GM12878 (cell line): ENCODE data around the gene ANTXR2. TPM values are rescaled to one million over a fixed set of nuclear protein-coding genes. Genes with fewer than 3 reads are reported as not detected.

Experiments used
- ATAC-seq: fragments of 200-7000 bp; cut with Tn5 transposase; 3 replicates; pipeline ENCODE4 v1.9.1; 2020; ENCODE audit warnings: mild to moderate bottlenecking, moderate library complexity
- BruUV-seq: library from RNA; stranded (reverse); fragments of 400-500 nt; replicated peaks from 2 replicates; lab custom pipeline; 2021; lab: Mats Ljungman, UMichigan
- CTCF ChIA-PET: fragments of 300-600 bp; sonication (Branson Sonifier 250); formaldehyde crosslinking; extraction: SDS; loops from one replicate; lab custom pipeline; 2021; ENCODE audit warnings: inconsistent platforms; lab: Yijun Ruan, JAX
- POLR2A ChIA-PET: fragments of 350-600 bp; formaldehyde crosslinking; extraction: SDS; loops from one replicate; lab custom pipeline; 2021; ENCODE audit warnings: inconsistent platforms; lab: Charles Lee
- RAD21 ChIA-PET: fragments of 300-600 bp; sonication (Branson Sonifier 250); formaldehyde crosslinking; loops from one replicate; lab custom pipeline; 2023; ENCODE audit warnings: antibody characterized with exemption; ENCODE audit not compliant: unreplicated experiment; lab: Charles Lee
- SMC1A ChIA-PET: fragments of 300-600 bp; sonication (Branson Sonifier 250); formaldehyde crosslinking; loops from one replicate; lab custom pipeline; 2023; ENCODE audit not compliant: unreplicated experiment, uncharacterized antibody; lab: Charles Lee
- DNase-seq: peaks from one replicate; pipeline ENCODE4 v3.0.0-alpha.2; 2011; ENCODE audit warnings: low read depth, low spot score
- FAIRE-seq: peaks from 3 replicates; lab custom pipeline; 2011; peaks lifted over from hg19 to GRCh38; lab: Jason Lieb, UNC
- H2AFZ ChIP-seq: 2 replicates; pipeline ENCODE4 v1.6.0; 2011; ENCODE audit warnings: low read depth, low read length, control low read depth; ENCODE audit not compliant: control insufficient read depth
- H3K27ac ChIP-seq: 2 replicates; pipeline ENCODE4 v1.5.1; 2011; ENCODE audit warnings: control low read depth; ENCODE audit not compliant: control insufficient read depth, insufficient read depth
- H3K27me3 ChIP-seq, 2 experiments: replicated peaks in 1 of 2; 2 replicates each; pipeline versions ENCODE4 v1.6.0 to v1.6.1; 2011; ENCODE audit warnings: low read length in 1 of 2; ENCODE audit not compliant: control insufficient read depth in 2 of 2, insufficient read depth in 2 of 2
- H3K36me3 ChIP-seq, 2 experiments: 2 replicates each; pipeline ENCODE4 v1.5.1; 2011; ENCODE audit warnings: low read length in 1 of 2; ENCODE audit not compliant: control insufficient read depth in 2 of 2, insufficient read depth in 2 of 2
- H3K4me1 ChIP-seq: 2 replicates; pipeline ENCODE4 v1.6.1; 2011; ENCODE audit warnings: mild to moderate bottlenecking, low read length, moderate library complexity, mixed read lengths; ENCODE audit not compliant: control insufficient read depth, insufficient read depth
- H3K4me2 ChIP-seq: 2 replicates; pipeline ENCODE4 v1.6.0; 2011; ENCODE audit warnings: control low read depth; ENCODE audit not compliant: control insufficient read depth, insufficient read depth
- H3K4me3 ChIP-seq: fragments of 200-600 bp; sonication (generic); 2 replicates; pipeline ENCODE4 v1.5.1; 2016
- H3K79me2 ChIP-seq: 2 replicates; pipeline ENCODE4 v1.6.0; 2011; ENCODE audit warnings: low read length; ENCODE audit not compliant: control insufficient read depth, insufficient read depth
- H3K9ac ChIP-seq: 2 replicates; pipeline ENCODE4 v1.8.0; 2011; ENCODE audit warnings: low read length, control low read depth, mixed read lengths; ENCODE audit not compliant: control insufficient read depth, insufficient read depth
- H3K9me3 ChIP-seq: replicated peaks from 3 replicates; pipeline ENCODE4 v1.5.1; 2011; ENCODE audit warnings: mild to moderate bottlenecking, low read length; ENCODE audit not compliant: control insufficient read depth, insufficient read depth
- H4K20me1 ChIP-seq: 2 replicates; pipeline ENCODE4 v1.6.0; 2011; ENCODE audit not compliant: control insufficient read depth, insufficient read depth
- BACH1 ChIP-seq: fragments of 450-650 bp; IDR thresholded peaks from 2 replicates; pipeline ENCODE4 v1.6.1; 2017; ENCODE audit warnings: mild to moderate bottlenecking, borderline replicate concordance
- BMI1 ChIP-seq: fragments of 450-650 bp; IDR thresholded peaks from 2 replicates; pipeline ENCODE4 v1.6.1; 2016; ENCODE audit warnings: mild to moderate bottlenecking, moderate library complexity, borderline replicate concordance
- CBFB ChIP-seq: IDR thresholded peaks from 2 replicates; pipeline ENCODE4 v1.6.1; 2016; ENCODE audit warnings: antibody characterized with exemption, low read depth
- ESRRA ChIP-seq: IDR thresholded peaks from 2 replicates; pipeline ENCODE4 v1.6.1; 2012; ENCODE audit warnings: mild to moderate bottlenecking, low read length, improper control_type of control experiment
- IKZF1 ChIP-seq: fragments of 450-650 bp; conservative IDR thresholded peaks from 2 replicates; pipeline ENCODE4 v1.6.1; 2017; ENCODE audit warnings: antibody characterized with exemption, mild to moderate bottlenecking
- PAX8 ChIP-seq: fragments of 450-650 bp; IDR thresholded peaks from 2 replicates; pipeline ENCODE4 v1.6.1; 2017; ENCODE audit warnings: mild to moderate bottlenecking, moderate library complexity
- RELA ChIP-seq: fragments of 450-650 bp; IDR thresholded peaks from 2 replicates; pipeline ENCODE4 v1.8.0; 2014; ENCODE audit warnings: borderline replicate concordance; ENCODE audit not compliant: partially characterized antibody
- TCF3 ChIP-seq: IDR thresholded peaks from 2 replicates; pipeline ENCODE4 v1.6.1; 2012; ENCODE audit warnings: low read depth, mild to moderate bottlenecking, low read length, borderline replicate concordance; ENCODE audit not compliant: insufficient read depth
- WGBS: methylation state at CpG from one replicate; pipeline ENCODE4 v1.1.6; 2016; ENCODE audit warnings: low lambda C conversion rate; ENCODE audit not compliant: insufficient replicate concordance, insufficient coverage; ENCODE audit errors: missing lambda C conversion rate; 5-methylcytosine and 5-hydroxymethylcytosine counted together
- in situ Hi-C: fragments of 300-500 bp; cut with MboI; formaldehyde crosslinking; loops from 9 replicates; pipeline ENCODE4 v1.14.3; 2018; ENCODE audit warnings: mixed read lengths
- intact Hi-C: fragments of 100-400 bp; cut with micrococcal nuclease; formaldehyde crosslinking; loops from one replicate; pipeline ENCODE4 v1.14.2; 2022; ENCODE audit not compliant: unreplicated experiment
- polyA plus RNA-seq, 11 experiments: library from polyadenylated mRNA; depleted of rRNA in 4 of 11; unstranded in 6 of 11; stranded (reverse) in 5 of 11; fragments of >200 nt; fragmentation: Nextera tagmentation in 4 of 11; fragmentation: Illumina TruSeq in 1 of 11; extraction: Ambion mirVana in 4 of 11; extraction: Trizol in 1 of 11; gene quantifications; 1 replicate in 1 of 11; 2 replicates in 10 of 11; pipeline versions ENCODE4 v1.2.1 to v1.2.3, GENCODE V29; 2011 to 2016; ENCODE audit warnings: inconsistent platforms in 2 of 11, missing spikeins in 2 of 11, low read depth in 1 of 11
- total RNA-seq, 4 experiments: library from RNA; depleted of rRNA in 3 of 4; stranded (reverse); fragments of >200 nt in 3 of 4; fragmentation: Illumina TruSeq in 1 of 4; extraction: Trizol in 1 of 4; gene quantifications; 2 replicates each; pipeline versions ENCODE4 v1.2.1 to v1.2.3, GENCODE V29; 2013 to 2021
- TF ChIP-seq, protein P1 (sequence below): fragments of 450-650 bp; formaldehyde crosslinking; IDR thresholded peaks from 2 replicates; pipeline ENCODE4 v1.5.0; 2022; ENCODE audit warnings: mild to moderate bottlenecking, missing genetic modification characterization
- TF ChIP-seq, protein P2 (sequence below): IDR thresholded peaks from 2 replicates; pipeline ENCODE4 v1.6.1; 2012; ENCODE audit warnings: improper control_type of control experiment, low read depth, low read length; ENCODE audit not compliant: insufficient replicate concordance
- TF ChIP-seq, protein P3 (sequence below): IDR thresholded peaks from 2 replicates; pipeline ENCODE4 v1.6.1; 2011; ENCODE audit warnings: borderline replicate concordance, low read depth, mild to moderate bottlenecking, moderate library complexity, mixed read lengths, low read length; ENCODE audit not compliant: insufficient read depth; ENCODE audit errors: extremely low read length
- TF ChIP-seq, protein P4 (sequence below): fragments of 450-650 bp; IDR thresholded peaks from 2 replicates; pipeline ENCODE4 v1.6.1; 2016; ENCODE audit warnings: mild to moderate bottlenecking

Gene ANTXR2
- total and polyA plus RNA-seq, 10 of the 15 experiments (the other 5 are each of a cell fraction or from before 2014, with no cell fraction given): 1.4 to 8.9 (median 5.7) TPM

DNA sequence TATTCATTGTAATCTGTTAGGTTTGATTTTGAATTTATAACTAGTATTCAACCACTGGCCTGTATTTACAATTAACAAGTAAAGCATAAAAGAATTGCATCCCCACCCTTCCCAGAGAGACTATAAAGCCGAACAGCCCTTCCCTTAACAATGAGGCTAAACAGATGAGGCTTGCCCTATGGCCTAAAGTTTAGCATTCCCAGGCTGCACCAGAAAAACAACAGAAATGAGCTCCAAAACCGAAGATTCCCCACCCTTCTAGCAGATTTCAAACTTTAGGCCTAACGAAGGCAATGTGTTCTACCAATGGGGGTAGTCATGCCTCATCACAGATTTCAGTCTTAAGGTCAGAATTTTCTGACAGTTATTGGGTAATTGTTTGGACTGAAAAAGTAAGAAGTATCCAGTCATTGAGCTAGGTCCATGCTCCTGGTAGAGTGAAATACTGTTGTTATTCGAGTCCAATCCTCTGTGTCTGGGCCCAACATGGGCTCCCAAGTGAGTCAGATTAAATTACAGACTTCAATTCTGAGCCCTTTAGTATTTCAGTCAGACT lies 197.6 kb downstream of the ANTXR2 start:
- no peaks in the 10 kb centered on the region for H3K27me3 ChIP-seq
- no TSS peak for BruUV-seq
- ChIA-PET CTCF (no interaction called here), POLR2A (no interaction called here), RAD21 (no interaction called here), SMC1A (no interaction called here)
- no peaks in the 10 kb centered on the region for H3K4me1 ChIP-seq
- H3K9me3 ChIP-seq: no peaks in the 10 kb centered on the region
- H4K20me1 ChIP-seq: no peaks in the 10 kb centered on the region
- H3K27ac ChIP-seq: no peak overlapping the region
- FAIRE-seq (no peak), ATAC-seq (no peak), DNase-seq (no peak)
- in situ Hi-C loops (no loop called here), intact Hi-C loops (no loop called here)
- H3K79me2 ChIP-seq: no peaks in the 10 kb centered on the region
- no peak overlapping the region for H3K4me3 ChIP-seq
- no peaks in the 10 kb centered on the region for H3K36me3 ChIP-seq
- H3K9ac ChIP-seq: no peak overlapping the region
- no peak overlapping the region for H3K4me2 ChIP-seq
- 19% methylated on average over 4 of the region's 4 CpGs for WGBS
- H2AFZ ChIP-seq: no peak overlapping the region
- TF ChIP-seq PAX8: no peak
- TF ChIP-seq, protein P1, sequence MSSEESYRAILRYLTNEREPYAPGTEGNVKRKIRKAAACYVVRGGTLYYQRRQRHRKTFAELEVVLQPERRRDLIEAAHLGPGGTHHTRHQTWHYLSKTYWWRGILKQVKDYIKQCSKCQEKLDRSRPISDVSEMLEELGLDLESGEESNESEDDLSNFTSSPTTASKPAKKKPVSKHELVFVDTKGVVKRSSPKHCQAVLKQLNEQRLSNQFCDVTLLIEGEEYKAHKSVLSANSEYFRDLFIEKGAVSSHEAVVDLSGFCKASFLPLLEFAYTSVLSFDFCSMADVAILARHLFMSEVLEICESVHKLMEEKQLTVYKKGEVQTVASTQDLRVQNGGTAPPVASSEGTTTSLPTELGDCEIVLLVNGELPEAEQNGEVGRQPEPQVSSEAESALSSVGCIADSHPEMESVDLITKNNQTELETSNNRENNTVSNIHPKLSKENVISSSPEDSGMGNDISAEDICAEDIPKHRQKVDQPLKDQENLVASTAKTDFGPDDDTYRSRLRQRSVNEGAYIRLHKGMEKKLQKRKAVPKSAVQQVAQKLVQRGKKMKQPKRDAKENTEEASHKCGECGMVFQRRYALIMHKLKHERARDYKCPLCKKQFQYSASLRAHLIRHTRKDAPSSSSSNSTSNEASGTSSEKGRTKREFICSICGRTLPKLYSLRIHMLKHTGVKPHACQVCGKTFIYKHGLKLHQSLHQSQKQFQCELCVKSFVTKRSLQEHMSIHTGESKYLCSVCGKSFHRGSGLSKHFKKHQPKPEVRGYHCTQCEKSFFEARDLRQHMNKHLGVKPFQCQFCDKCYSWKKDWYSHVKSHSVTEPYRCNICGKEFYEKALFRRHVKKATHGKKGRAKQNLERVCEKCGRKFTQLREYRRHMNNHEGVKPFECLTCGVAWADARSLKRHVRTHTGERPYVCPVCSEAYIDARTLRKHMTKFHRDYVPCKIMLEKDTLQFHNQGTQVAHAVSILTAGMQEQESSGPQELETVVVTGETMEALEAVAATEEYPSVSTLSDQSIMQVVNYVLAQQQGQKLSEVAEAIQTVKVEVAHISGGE (CRISPR knock-in tag): no peak
- TF ChIP-seq IKZF1: no peak
- TF ChIP-seq ESRRA: no peak
- TF ChIP-seq, protein P2, sequence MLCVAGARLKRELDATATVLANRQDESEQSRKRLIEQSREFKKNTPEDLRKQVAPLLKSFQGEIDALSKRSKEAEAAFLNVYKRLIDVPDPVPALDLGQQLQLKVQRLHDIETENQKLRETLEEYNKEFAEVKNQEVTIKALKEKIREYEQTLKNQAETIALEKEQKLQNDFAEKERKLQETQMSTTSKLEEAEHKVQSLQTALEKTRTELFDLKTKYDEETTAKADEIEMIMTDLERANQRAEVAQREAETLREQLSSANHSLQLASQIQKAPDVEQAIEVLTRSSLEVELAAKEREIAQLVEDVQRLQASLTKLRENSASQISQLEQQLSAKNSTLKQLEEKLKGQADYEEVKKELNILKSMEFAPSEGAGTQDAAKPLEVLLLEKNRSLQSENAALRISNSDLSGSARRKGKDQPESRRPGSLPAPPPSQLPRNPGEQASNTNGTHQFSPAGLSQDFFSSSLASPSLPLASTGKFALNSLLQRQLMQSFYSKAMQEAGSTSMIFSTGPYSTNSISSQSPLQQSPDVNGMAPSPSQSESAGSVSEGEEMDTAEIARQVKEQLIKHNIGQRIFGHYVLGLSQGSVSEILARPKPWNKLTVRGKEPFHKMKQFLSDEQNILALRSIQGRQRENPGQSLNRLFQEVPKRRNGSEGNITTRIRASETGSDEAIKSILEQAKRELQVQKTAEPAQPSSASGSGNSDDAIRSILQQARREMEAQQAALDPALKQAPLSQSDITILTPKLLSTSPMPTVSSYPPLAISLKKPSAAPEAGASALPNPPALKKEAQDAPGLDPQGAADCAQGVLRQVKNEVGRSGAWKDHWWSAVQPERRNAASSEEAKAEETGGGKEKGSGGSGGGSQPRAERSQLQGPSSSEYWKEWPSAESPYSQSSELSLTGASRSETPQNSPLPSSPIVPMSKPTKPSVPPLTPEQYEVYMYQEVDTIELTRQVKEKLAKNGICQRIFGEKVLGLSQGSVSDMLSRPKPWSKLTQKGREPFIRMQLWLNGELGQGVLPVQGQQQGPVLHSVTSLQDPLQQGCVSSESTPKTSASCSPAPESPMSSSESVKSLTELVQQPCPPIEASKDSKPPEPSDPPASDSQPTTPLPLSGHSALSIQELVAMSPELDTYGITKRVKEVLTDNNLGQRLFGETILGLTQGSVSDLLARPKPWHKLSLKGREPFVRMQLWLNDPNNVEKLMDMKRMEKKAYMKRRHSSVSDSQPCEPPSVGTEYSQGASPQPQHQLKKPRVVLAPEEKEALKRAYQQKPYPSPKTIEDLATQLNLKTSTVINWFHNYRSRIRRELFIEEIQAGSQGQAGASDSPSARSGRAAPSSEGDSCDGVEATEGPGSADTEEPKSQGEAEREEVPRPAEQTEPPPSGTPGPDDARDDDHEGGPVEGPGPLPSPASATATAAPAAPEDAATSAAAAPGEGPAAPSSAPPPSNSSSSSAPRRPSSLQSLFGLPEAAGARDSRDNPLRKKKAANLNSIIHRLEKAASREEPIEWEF: no peak
- TF ChIP-seq CBFB: no peak
- no peak for TF ChIP-seq BACH1
- TF ChIP-seq, protein P3, sequence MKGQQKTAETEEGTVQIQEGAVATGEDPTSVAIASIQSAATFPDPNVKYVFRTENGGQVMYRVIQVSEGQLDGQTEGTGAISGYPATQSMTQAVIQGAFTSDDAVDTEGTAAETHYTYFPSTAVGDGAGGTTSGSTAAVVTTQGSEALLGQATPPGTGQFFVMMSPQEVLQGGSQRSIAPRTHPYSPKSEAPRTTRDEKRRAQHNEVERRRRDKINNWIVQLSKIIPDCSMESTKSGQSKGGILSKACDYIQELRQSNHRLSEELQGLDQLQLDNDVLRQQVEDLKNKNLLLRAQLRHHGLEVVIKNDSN: no peak
- TF ChIP-seq BMI1: no peak
- no peak for TF ChIP-seq RELA
- no peak for TF ChIP-seq TCF3
- TF ChIP-seq, protein P4, sequence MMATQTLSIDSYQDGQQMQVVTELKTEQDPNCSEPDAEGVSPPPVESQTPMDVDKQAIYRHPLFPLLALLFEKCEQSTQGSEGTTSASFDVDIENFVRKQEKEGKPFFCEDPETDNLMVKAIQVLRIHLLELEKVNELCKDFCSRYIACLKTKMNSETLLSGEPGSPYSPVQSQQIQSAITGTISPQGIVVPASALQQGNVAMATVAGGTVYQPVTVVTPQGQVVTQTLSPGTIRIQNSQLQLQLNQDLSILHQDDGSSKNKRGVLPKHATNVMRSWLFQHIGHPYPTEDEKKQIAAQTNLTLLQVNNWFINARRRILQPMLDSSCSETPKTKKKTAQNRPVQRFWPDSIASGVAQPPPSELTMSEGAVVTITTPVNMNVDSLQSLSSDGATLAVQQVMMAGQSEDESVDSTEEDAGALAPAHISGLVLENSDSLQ: no peak
